Caco-2 (cell line): ENCODE measurements around the gene SGMS1. TPM values are rescaled to one million over a fixed set of nuclear protein-coding genes. Genes with fewer than 3 reads are reported as not detected.

Source experiments
- BruUV-seq: library from RNA; stranded (reverse); fragments of 400-500 nt; replicated peaks from 2 replicates; lab custom pipeline; 2021; lab: Mats Ljungman, UMichigan
- CTCF ChIA-PET: fragments of 300-600 bp; sonication (Branson Sonifier 250); formaldehyde crosslinking; loops from one replicate; lab custom pipeline; 2022; ENCODE audit warnings: antibody characterized with exemption; lab: Charles Lee
- POLR2A ChIA-PET: fragments of 300-600 bp; sonication (Branson Sonifier 250); formaldehyde crosslinking; loops from one replicate; lab custom pipeline; 2022; ENCODE audit warnings: antibody characterized with exemption; lab: Charles Lee
- DNase-seq, 2 experiments: peaks; one replicate each; pipeline versions ENCODE4 v3.0.0 to v3.0.0-alpha.2; 2020 to 2022
- H3K27me3 ChIP-seq: replicated peaks from 2 replicates; pipeline ENCODE4 v1.6.0; 2011; ENCODE audit warnings: low read length; ENCODE audit not compliant: control insufficient read depth, insufficient read depth
- H3K36me3 ChIP-seq: 2 replicates; pipeline ENCODE4 v1.5.1; 2011; ENCODE audit warnings: low read length; ENCODE audit not compliant: control insufficient read depth, insufficient read depth
- H3K4me1 ChIP-seq: fragments of 250-450 bp; sonication (Bioruptor Pico); 2 replicates; pipeline ENCODE4 v1.5.1; 2020; ENCODE audit warnings: mild to moderate bottlenecking
- H3K4me3 ChIP-seq: 2 replicates; pipeline ENCODE4 v1.5.1; 2011; ENCODE audit warnings: low read depth, mild to moderate bottlenecking, control low read depth, low read length
- H3K9me3 ChIP-seq: fragments of 250-450 bp; sonication (Bioruptor Pico); 2 replicates; pipeline ENCODE4 v1.5.1; 2020; ENCODE audit warnings: mild to moderate bottlenecking, moderate library complexity
- H3K27ac Mint-ChIP-seq: one replicate; pipeline ENCODE4 v1.8.0; 2022; ENCODE audit warnings: mixed read lengths; ENCODE audit not compliant: unreplicated experiment
- H3K27me3 Mint-ChIP-seq: one replicate; pipeline ENCODE4 v1.8.0; 2022; ENCODE audit warnings: mixed read lengths; ENCODE audit not compliant: insufficient read depth, unreplicated experiment
- H3K36me3 Mint-ChIP-seq: one replicate; pipeline ENCODE4 v1.8.0; 2022; ENCODE audit warnings: mild to moderate bottlenecking, mixed read lengths; ENCODE audit not compliant: insufficient read depth, unreplicated experiment
- H3K4me1 Mint-ChIP-seq: one replicate; pipeline ENCODE4 v1.8.0; 2022; ENCODE audit warnings: low read depth, mixed read lengths; ENCODE audit not compliant: unreplicated experiment
- H3K4me3 Mint-ChIP-seq: one replicate; pipeline ENCODE4 v1.8.0; 2022; ENCODE audit warnings: mild to moderate bottlenecking, moderate library complexity, mixed read lengths; ENCODE audit not compliant: unreplicated experiment
- H3K9me3 Mint-ChIP-seq: one replicate; pipeline ENCODE4 v1.8.0; 2022; ENCODE audit warnings: mixed read lengths; ENCODE audit not compliant: unreplicated experiment
- intact Hi-C: fragments of 100-400 bp; cut with micrococcal nuclease; formaldehyde crosslinking; loops from one replicate; pipeline ENCODE4 v1.10.0; 2022; ENCODE audit not compliant: unreplicated experiment
- total RNA-seq: library from RNA; stranded (reverse); gene quantifications from 2 replicates; pipeline ENCODE4 v1.2.3, GENCODE V29; 2022
- TF ChIP-seq, protein P1 (sequence below), 2 experiments: fragments of 200-600 bp in 1 of 2; IDR thresholded peaks; 1 replicate in 1 of 2; 2 replicates in 1 of 2; pipeline versions ENCODE4 v1.5.1 to v1.8.0; 2011 to 2022; ENCODE audit warnings: antibody characterized with exemption in 1 of 2, control low read depth in 1 of 2, inconsistent platforms in 1 of 2, low read depth in 1 of 2, low read length in 1 of 2, mild to moderate bottlenecking in 1 of 2, moderate library complexity in 1 of 2; ENCODE audit not compliant: insufficient read depth in 1 of 2, severe bottlenecking in 1 of 2, unreplicated experiment in 1 of 2

SGMS1 gene
- total RNA-seq, 1 experiment from 2014 or later = 30.5 TPM

DNA sequence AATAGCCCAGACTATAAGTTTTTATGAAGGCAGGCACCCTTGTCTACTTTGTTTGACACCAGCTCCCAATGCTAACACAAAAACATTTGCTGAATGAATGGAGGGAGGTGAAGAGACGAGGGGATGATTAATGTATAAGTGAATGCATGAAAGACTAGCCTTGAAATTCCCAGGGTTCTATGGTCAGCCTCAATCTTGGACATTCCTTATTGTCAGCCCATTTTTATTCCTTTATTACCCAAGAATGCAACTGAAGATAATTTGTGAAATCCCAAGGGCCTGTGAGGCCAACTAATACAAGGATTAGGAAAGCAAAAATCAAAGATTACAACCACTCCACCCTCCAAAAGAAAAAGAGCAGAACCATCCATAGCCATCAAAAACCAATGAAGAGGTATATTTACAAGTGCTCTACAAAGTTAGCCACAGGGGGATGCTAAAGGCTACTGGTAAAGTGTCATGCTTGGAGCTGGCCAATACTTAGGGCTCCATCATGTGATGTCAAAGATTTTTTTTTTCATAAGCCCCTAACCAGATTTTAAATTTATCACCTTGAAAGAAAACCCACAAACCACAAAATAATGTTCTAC, 332.4 kb downstream of the SGMS1 start:
- H3K4me3 Mint-ChIP-seq = no peak overlapping the region
- no peaks in the 10 kb centered on the region for H3K9me3 Mint-ChIP-seq
- no peak overlapping the region for H3K4me3 ChIP-seq
- H3K27me3 ChIP-seq = no peaks in the 10 kb centered on the region
- intact Hi-C loops = loop anchor here (2.0 kb wide), 1 partner anchor 131 kb away; no protein-coding TSS in a partner anchor
- H3K36me3 Mint-ChIP-seq = no peaks in the 10 kb centered on the region
- peaks cover 5% of the 10 kb centered on the region for H3K27me3 Mint-ChIP-seq
- ChIA-PET CTCF (interaction anchor here (1.4 kb wide), 1 partner anchor 15 kb away, joined by 5 read pairs; no protein-coding TSS in a partner anchor), POLR2A (no interaction called here)
- BruUV-seq = no TSS peak
- TF ChIP-seq, protein P1, sequence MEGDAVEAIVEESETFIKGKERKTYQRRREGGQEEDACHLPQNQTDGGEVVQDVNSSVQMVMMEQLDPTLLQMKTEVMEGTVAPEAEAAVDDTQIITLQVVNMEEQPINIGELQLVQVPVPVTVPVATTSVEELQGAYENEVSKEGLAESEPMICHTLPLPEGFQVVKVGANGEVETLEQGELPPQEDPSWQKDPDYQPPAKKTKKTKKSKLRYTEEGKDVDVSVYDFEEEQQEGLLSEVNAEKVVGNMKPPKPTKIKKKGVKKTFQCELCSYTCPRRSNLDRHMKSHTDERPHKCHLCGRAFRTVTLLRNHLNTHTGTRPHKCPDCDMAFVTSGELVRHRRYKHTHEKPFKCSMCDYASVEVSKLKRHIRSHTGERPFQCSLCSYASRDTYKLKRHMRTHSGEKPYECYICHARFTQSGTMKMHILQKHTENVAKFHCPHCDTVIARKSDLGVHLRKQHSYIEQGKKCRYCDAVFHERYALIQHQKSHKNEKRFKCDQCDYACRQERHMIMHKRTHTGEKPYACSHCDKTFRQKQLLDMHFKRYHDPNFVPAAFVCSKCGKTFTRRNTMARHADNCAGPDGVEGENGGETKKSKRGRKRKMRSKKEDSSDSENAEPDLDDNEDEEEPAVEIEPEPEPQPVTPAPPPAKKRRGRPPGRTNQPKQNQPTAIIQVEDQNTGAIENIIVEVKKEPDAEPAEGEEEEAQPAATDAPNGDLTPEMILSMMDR (IDR thresholded peaks at IDR 0.05; ENCODE audit: insufficient read depth in 1 of 2, low read depth in 1 of 2, low read length in 1 of 2, severe bottlenecking in 1 of 2, unreplicated experiment in 1 of 2) = peak in 1 of 2 experiments; percentile 26
- H3K36me3 ChIP-seq = no peaks in the 10 kb centered on the region
- no peak for DNase-seq
- H3K27ac Mint-ChIP-seq = no peak overlapping the region
- H3K4me1 Mint-ChIP-seq = no peaks in the 10 kb centered on the region
- no peaks in the 10 kb centered on the region for H3K9me3 ChIP-seq
- H3K4me1 ChIP-seq = peaks cover 7% of the 10 kb centered on the region

DNA sequence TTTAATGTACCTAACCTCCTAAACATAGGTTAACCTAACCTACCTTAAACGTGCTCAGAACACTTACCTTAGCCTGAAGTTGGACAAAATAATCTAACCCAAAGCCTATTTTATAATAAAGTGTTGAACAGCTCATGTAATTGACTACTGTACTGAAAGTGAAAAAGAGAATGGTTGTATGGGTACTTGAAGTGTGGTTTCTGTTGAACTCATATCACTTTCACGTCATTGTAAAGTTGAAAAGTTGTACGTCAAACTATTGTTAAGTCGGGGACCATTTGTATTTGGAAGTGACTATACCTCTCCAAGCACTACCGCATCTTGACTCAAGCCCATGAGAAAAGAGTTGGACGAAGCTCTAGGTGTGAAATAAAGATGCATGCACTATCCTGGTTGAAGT, 334.6 kb downstream of the SGMS1 start:
- CTCF ChIA-PET = no interaction called here
- Mint-ChIP-seq H3K27ac (no peak overlapping the region), H3K4me3 (no peak overlapping the region), H3K36me3 (no peaks in the 10 kb centered on the region), H3K9me3 (no peaks in the 10 kb centered on the region), H3K4me1 (no peaks in the 10 kb centered on the region), H3K27me3 (peaks cover 10% of the 10 kb centered on the region)
- Histone ChIP-seq H3K4me1 (peaks cover 7% of the 10 kb centered on the region), H3K27me3 (no peaks in the 10 kb centered on the region), H3K4me3 (no peak overlapping the region), H3K36me3 (no peaks in the 10 kb centered on the region), H3K9me3 (no peaks in the 10 kb centered on the region)
- TF ChIP-seq, protein P1 (IDR thresholded peaks at IDR 0.05; ENCODE audit: insufficient read depth in 1 of 2, low read depth in 1 of 2, low read length in 1 of 2, severe bottlenecking in 1 of 2, unreplicated experiment in 1 of 2) = no peak
- no peak for DNase-seq
- intact Hi-C loops = no loop called here
- POLR2A ChIA-PET = no interaction called here
- no TSS peak for BruUV-seq

DNA sequence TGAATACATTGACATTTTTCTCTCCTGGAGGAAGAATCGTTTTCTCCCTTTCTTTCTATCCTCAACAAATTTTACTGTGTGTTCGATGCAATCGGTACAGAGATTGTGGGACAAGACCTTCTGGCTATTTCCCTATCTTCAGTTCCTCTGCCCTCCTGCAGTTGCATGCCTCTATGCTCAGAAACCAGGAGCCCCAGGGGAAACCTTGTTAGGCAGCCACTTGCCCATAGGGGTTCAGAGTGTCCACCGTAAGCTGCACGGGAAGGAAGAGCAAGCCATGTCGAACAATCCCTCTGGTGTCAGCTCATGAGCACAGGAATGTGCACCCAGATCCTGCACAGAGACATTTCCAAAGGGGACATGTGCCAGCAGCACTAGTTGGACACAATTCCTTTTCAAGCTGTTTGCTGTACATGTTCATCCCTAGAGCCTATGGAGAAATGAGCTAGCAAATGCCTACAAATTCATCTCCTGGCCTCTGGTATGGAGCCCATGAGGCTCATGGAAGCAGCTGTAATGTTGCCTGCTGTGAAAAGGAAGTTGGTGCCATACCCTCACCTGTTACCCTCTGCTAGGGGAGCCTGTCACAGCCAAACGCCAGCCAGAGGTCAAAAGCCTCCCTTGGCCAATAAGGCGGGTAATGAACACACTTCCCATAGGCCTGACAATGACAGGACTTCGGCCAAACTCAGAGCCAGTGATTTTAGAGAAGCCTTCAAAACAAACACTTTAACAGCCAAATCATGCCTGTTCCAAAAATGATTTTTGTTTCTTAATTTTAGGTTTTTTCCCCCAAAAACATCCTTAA, 336.6 kb downstream of the SGMS1 start:
- Mint-ChIP-seq H3K27me3 (peaks cover 20% of the 10 kb centered on the region), H3K9me3 (no peaks in the 10 kb centered on the region), H3K27ac (no peak overlapping the region), H3K36me3 (no peaks in the 10 kb centered on the region), H3K4me1 (no peaks in the 10 kb centered on the region), H3K4me3 (no peak overlapping the region)
- Histone ChIP-seq H3K36me3 (no peaks in the 10 kb centered on the region), H3K27me3 (no peaks in the 10 kb centered on the region), H3K4me1 (no peaks in the 10 kb centered on the region), H3K9me3 (no peaks in the 10 kb centered on the region), H3K4me3 (no peak overlapping the region)
- intact Hi-C loops = no loop called here
- ChIA-PET POLR2A (no interaction called here), CTCF (no interaction called here)
- TF ChIP-seq, protein P1 (IDR thresholded peaks at IDR 0.05; ENCODE audit: insufficient read depth in 1 of 2, low read depth in 1 of 2, low read length in 1 of 2, severe bottlenecking in 1 of 2, unreplicated experiment in 1 of 2) = no peak
- BruUV-seq = no TSS peak
- DNase-seq = no peak
